HEK293 (cell line): ENCODE results near the gene CARD8.

Experiments used
- CTCF ChIP-seq: fragments of 450-650 bp; formaldehyde crosslinking; IDR thresholded peaks from 2 replicates; pipeline ENCODE4 v1.5.1; 2016; ENCODE audit warnings: missing biosample characterization, missing genetic modification characterization
- KLF17 ChIP-seq: fragments of 450-650 bp; formaldehyde crosslinking; IDR thresholded peaks from 2 replicates; pipeline ENCODE4 v1.5.1; 2016; ENCODE audit warnings: missing biosample characterization, missing genetic modification characterization
- PRDM6 ChIP-seq: fragments of 450-650 bp; formaldehyde crosslinking; IDR thresholded peaks from 2 replicates; pipeline ENCODE4 v1.5.1; 2017; ENCODE audit warnings: missing biosample characterization, missing genetic modification characterization
- YY2 ChIP-seq: fragments of 450-650 bp; formaldehyde crosslinking; IDR thresholded peaks from 2 replicates; pipeline ENCODE4 v1.5.1; 2016; ENCODE audit warnings: missing biosample characterization, missing genetic modification characterization
- ZBTB11 ChIP-seq: fragments of 450-650 bp; formaldehyde crosslinking; conservative IDR thresholded peaks from 2 replicates; pipeline ENCODE4 v1.5.1; 2016; ENCODE audit warnings: low read depth, missing biosample characterization, missing genetic modification characterization
- ZBTB8A ChIP-seq: fragments of 450-650 bp; formaldehyde crosslinking; IDR thresholded peaks from 2 replicates; pipeline ENCODE4 v1.5.1; 2016; ENCODE audit warnings: missing biosample characterization, missing genetic modification characterization
- ZNF24 ChIP-seq: fragments of 450-650 bp; formaldehyde crosslinking; IDR thresholded peaks from 2 replicates; pipeline ENCODE4 v1.5.1; 2016; ENCODE audit warnings: missing biosample characterization, missing genetic modification characterization
- ZNF274 ChIP-seq, 2 experiments: fragments of 200-500 bp in 1 of 2; fragments of 450-650 bp in 1 of 2; sonication (Bioruptor generic) in 1 of 2; formaldehyde crosslinking in 1 of 2; IDR thresholded peaks; 2 replicates each; pipeline versions ENCODE4 v1.5.1 to v1.6.1; 2014 to 2016; ENCODE audit warnings: borderline replicate concordance in 1 of 2, inconsistent platforms in 1 of 2, low read length in 1 of 2, missing biosample characterization in 1 of 2, missing genetic modification characterization in 1 of 2
- ZNF280C ChIP-seq: fragments of 450-650 bp; formaldehyde crosslinking; IDR thresholded peaks from 2 replicates; pipeline ENCODE4 v1.5.1; 2016; ENCODE audit warnings: missing biosample characterization, missing genetic modification characterization

- TF ChIP-seq CTCF (tag by site-specific recombination) (no peak), ZNF280C (tag by site-specific recombination) (no peak), KLF17 (tag by site-specific recombination) (no peak), PRDM6 (tag by site-specific recombination) (no peak), ZBTB8A (no peak), ZNF274 (IDR thresholded peaks at IDR 0.05; ENCODE audit: low read length) (no peak), ZNF274 (tag by site-specific recombination; IDR thresholded peaks at IDR 0.05; ENCODE audit: borderline replicate concordance) (no peak), ZNF24 (tag by site-specific recombination) (no peak), YY2 (no peak), ZBTB11 (tag by site-specific recombination) (peak; percentile 87)
These were observed 34.1 kb downstream of the CARD8 start for GRCh38 chr19:48221628-48222027.
